Measurements from ENCODE around the gene HBD. TPM values are rescaled to one million over a fixed set of nuclear protein-coding genes. Genes with fewer than 3 reads are reported as not detected.

HBD gene
- total and polyA plus RNA-seq, 2 experiments from 2014 or later: 2.8 TPM; not detected in 1

GRCh38 chr11:5230266-5230665 is 4.0 kb downstream of the HBD start:
- no peak for TF ChIP-seq CTCF (IDR thresholded peaks at IDR 0.05; ENCODE audit: low read depth, low read length)
- no peak for DNase-seq (ENCODE audit: low read depth in 1 of 2, low spot score in 1 of 2)

GRCh38 chr11:5229796-5230195 is 4.5 kb downstream of the HBD start:
- DNase-seq (ENCODE audit: low read depth in 1 of 2, low spot score in 1 of 2): no peak
- Histone ChIP-seq H3K9me3 (ENCODE audit: low read depth) (no peaks in the 10 kb centered on the region), H3K4me3 (no peak overlapping the region), H3K27ac (no peak overlapping the region), H3K4me1 (ENCODE audit: low read depth) (peaks cover 8% of the 10 kb centered on the region), H3K27me3 (no peaks in the 10 kb centered on the region), H3K36me3 (no peaks in the 10 kb centered on the region)
- no peak for TF ChIP-seq CTCF (IDR thresholded peaks at IDR 0.05; ENCODE audit: low read depth, low read length)

More at GRCh38 chr11:5230266-5230665, 4.0 kb downstream of the HBD start:
- no peak overlapping the region for H3K4me3 ChIP-seq
- H3K27me3 ChIP-seq: no peaks in the 10 kb centered on the region
- no peaks in the 10 kb centered on the region for H3K9me3 ChIP-seq (ENCODE audit: low read depth)
- H3K27ac ChIP-seq: no peak overlapping the region
- no peaks in the 10 kb centered on the region for H3K36me3 ChIP-seq
- peaks cover 9% of the 10 kb centered on the region for H3K4me1 ChIP-seq (ENCODE audit: low read depth)

- Histone ChIP-seq H3K4me1 (ENCODE audit: low read depth) (peaks cover 4% of the 10 kb centered on the region), H3K27me3 (no peaks in the 10 kb centered on the region), H3K4me3 (no peak overlapping the region), H3K27ac (no peak overlapping the region), H3K36me3 (no peaks in the 10 kb centered on the region), H3K9me3 (ENCODE audit: low read depth) (no peaks in the 10 kb centered on the region)
- TF ChIP-seq CTCF (IDR thresholded peaks at IDR 0.05; ENCODE audit: low read depth, low read length): no peak
- DNase-seq (ENCODE audit: low read depth in 1 of 2, low spot score in 1 of 2): no peak
These were observed 4.9 kb downstream of the HBD start for GRCh38 chr11:5229356-5229755.

- no peak for TF ChIP-seq CTCF (IDR thresholded peaks at IDR 0.05; ENCODE audit: low read depth, low read length)
- no peak for DNase-seq (ENCODE audit: low read depth in 1 of 2, low spot score in 1 of 2)
- Histone ChIP-seq H3K27me3 (no peaks in the 10 kb centered on the region), H3K9me3 (ENCODE audit: low read depth) (no peaks in the 10 kb centered on the region), H3K27ac (no peak overlapping the region), H3K4me3 (no peak overlapping the region), H3K36me3 (no peaks in the 10 kb centered on the region), H3K4me1 (ENCODE audit: low read depth) (no peaks in the 10 kb centered on the region)
These were observed 6.2 kb downstream of the HBD start for GRCh38 chr11:5228124-5228523.

- Histone ChIP-seq H3K27ac (no peak overlapping the region), H3K4me3 (no peak overlapping the region), H3K9me3 (ENCODE audit: low read depth) (no peaks in the 10 kb centered on the region), H3K4me1 (ENCODE audit: low read depth) (no peaks in the 10 kb centered on the region), H3K27me3 (no peaks in the 10 kb centered on the region), H3K36me3 (no peaks in the 10 kb centered on the region)
- no peak for DNase-seq (ENCODE audit: low read depth in 1 of 2, low spot score in 1 of 2)
- TF ChIP-seq CTCF (IDR thresholded peaks at IDR 0.05; ENCODE audit: low read depth, low read length): no peak
These were observed 6.6 kb downstream of the HBD start for GRCh38 chr11:5227681-5228080.

All from cardiac muscle cell (in vitro differentiated cells and primary cell).